ENCODE data around the gene STK10. TPM values are rescaled to one million over a fixed set of nuclear protein-coding genes. Genes with fewer than 3 reads are reported as not detected.

Gene STK10
- total and polyA plus RNA-seq, 9 of the 15 experiments (the other 6 are each of a cell fraction or from before 2014, with no cell fraction given): 0.30 to 6.7 (median 2.4) TPM

- TF ChIP-seq TEAD4 (IDR thresholded peaks at IDR 0.05; ENCODE audit: low read length): peak; percentile 65; the same call in 1 of the 2 replicates
- TF ChIP-seq TEAD4 (CRISPR knock-in tag; IDR thresholded peaks at IDR 0.05; ENCODE audit: borderline replicate concordance): no peak
- TF ChIP-seq TSHZ1 (CRISPR knock-in tag; IDR thresholded peaks at IDR 0.05): no peak
- TF ChIP-seq ZNF175 (CRISPR knock-in tag; IDR thresholded peaks at IDR 0.05; ENCODE audit: low read depth): peak; percentile 22; the same call in 1 of the 2 replicates
- TF ChIP-seq GTF3C2 (IDR thresholded peaks at IDR 0.05; ENCODE audit: borderline replicate concordance, extremely low read depth, insufficient read length): no peak
- peak; percentile 79 to 80 for TF ChIP-seq KDM1A (IDR thresholded peaks at IDR 0.05)
- TF ChIP-seq CHD2 (IDR thresholded peaks at IDR 0.05; ENCODE audit: low read depth, low read length): no peak
- peak; percentile 64; the same call in 1 of the 2 replicates for TF ChIP-seq TAL1 (IDR thresholded peaks at IDR 0.05)
- peak in 1 of 2 experiments; percentile 31; a peak in 1 of 4 replicates for TF ChIP-seq RCOR1 (IDR thresholded peaks at IDR 0.05; ENCODE audit: borderline replicate concordance in 1 of 2, low read depth in 2 of 2, low read length in 2 of 2)
- peak; percentile 55 for TF ChIP-seq SMAD4 (CRISPR knock-in tag; conservative IDR thresholded peaks at IDR 0.05)
- no peak for TF ChIP-seq ID3 (CRISPR knock-in tag; IDR thresholded peaks at IDR 0.05)
- TF ChIP-seq ID3 (tag; IDR thresholded peaks at IDR 0.05): no peak
- TF ChIP-seq ZNF253 (CRISPR knock-in tag; conservative IDR thresholded peaks at IDR 0.05): no peak
- TF ChIP-seq, protein P1, sequence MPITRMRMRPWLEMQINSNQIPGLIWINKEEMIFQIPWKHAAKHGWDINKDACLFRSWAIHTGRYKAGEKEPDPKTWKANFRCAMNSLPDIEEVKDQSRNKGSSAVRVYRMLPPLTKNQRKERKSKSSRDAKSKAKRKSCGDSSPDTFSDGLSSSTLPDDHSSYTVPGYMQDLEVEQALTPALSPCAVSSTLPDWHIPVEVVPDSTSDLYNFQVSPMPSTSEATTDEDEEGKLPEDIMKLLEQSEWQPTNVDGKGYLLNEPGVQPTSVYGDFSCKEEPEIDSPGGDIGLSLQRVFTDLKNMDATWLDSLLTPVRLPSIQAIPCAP (CRISPR knock-in tag; IDR thresholded peaks at IDR 0.05; ENCODE audit: borderline replicate concordance): no peak
- TF ChIP-seq EP300 (IDR thresholded peaks at IDR 0.05; ENCODE audit: low read length): peak; percentile 23; the same call in 1 of the 2 replicates
- no peak for TF ChIP-seq MYC (IDR thresholded peaks at IDR 0.05; ENCODE audit: low read depth, low read length)
- TF ChIP-seq MYC (CRISPR knock-in tag; IDR thresholded peaks at IDR 0.05; ENCODE audit: borderline replicate concordance, low read depth): no peak
- peak; percentile 64 for TF ChIP-seq CXXC5 (CRISPR knock-in tag; IDR thresholded peaks at IDR 0.05)
- TF ChIP-seq CREM (IDR thresholded peaks at IDR 0.05; ENCODE audit: low read depth): 0 out of 2 replicates have a peak, but pooled peaks have one; percentile 25
- TF ChIP-seq CTBP1 (IDR thresholded peaks at IDR 0.05; ENCODE audit: borderline replicate concordance): peak; percentile 21; the same call in 1 of the 2 replicates
- TF ChIP-seq SMARCA4 (IDR thresholded peaks at IDR 0.05): 0 out of 2 replicates have a peak, but pooled peaks have one; percentile 32
- 0 out of 2 replicates have a peak, but pooled peaks have one; percentile 11 for TF ChIP-seq NFE2 (IDR thresholded peaks at IDR 0.05; ENCODE audit: low read depth)
- no peak for TF ChIP-seq ZNF134 (CRISPR knock-in tag; conservative IDR thresholded peaks at IDR 0.05)
- TF ChIP-seq CBFA2T3 (IDR thresholded peaks at IDR 0.05): peak; percentile 90
Observed at GRCh38 chr5:172156541-172156994, 31.5 kb downstream of the STK10 start (continued).
